Superior temporal gyrus (tissue), 1 donor: ENCODE data around the gene CREBL2.
"Not testable (repeated sequence)": the region's sequence is repeated elsewhere in the genome, so short reads cannot be mapped to it uniquely, and the experiment has no call there.

Experiments used
- DNase-seq: peaks from one replicate; pipeline ENCODE4 v3.0.0-alpha.2; 2016; ENCODE audit errors: extremely low spot score

Gene CREBL2, protein sequence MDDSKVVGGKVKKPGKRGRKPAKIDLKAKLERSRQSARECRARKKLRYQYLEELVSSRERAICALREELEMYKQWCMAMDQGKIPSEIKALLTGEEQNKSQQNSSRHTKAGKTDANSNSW

DNA sequence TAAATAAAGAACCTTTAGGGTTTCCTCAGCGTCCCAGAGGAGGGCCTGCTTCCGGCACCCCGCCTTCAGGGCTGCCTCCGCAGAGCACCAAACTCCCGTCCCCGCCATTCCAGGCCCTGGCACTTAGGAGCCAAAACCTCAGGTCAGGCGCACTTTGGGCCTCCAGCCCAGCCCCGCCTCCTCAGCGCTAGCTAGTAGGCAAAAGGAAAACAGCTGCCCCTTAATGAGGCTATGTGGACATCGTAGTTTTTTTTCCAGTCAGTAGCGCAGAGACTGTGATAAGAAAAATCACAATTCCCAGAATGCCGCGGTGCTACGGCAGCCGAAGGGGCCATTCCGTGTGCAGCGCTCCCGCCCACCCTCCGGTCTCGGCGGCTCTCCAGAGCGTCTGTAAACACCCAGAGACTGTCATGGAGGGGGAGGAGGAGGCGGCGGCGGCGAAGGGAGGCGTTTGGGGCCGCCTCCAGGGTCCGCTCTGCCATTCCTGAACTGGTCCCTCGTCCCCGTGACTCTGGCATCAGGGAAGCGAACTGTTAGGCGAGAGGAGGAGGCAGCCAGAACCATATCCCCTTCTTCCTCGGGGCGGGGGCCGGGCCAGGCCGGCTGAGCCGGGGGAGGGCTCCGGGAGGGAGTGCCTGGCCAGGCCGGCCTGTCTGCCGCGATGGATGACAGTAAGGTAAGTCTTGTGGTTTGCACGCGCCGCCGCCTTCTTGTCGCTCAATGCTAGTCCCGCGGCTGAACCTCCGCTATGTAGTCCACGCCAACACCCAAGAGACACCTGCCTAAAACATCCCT is at the start of gene CREBL2:
Gene CREBL2, plus strand, starts transcription at position 365 of the 795 bp plus-strand sequence. Its CDS starts 297 bp downstream, at position 662.
- DNase-seq: peak; percentile 99

DNA sequence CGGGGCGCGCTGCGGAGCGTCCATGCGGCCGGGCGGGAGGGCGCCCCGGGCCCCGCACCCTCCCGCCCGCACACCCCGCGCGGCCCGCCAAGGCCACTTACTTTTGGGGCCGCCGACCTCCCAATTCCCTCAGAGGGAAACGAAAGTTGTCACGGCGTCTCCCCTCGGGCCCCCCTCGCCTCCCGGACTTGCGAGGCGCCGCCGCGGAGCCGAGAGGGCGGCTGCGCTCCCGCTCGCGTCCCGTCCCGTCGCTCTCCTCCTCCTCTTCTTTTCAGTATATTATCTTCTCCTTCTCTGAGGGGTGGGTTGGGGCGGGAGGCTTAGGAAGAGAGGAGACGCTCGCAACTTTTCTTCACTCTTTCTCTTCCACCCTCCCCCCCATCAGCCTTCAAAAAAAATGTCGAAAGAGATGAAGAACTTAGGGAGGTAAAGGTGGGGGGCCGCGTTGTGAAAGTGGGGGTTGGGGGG is 49.6 kb upstream of the CREBL2 start:
- no peak for DNase-seq

DNA sequence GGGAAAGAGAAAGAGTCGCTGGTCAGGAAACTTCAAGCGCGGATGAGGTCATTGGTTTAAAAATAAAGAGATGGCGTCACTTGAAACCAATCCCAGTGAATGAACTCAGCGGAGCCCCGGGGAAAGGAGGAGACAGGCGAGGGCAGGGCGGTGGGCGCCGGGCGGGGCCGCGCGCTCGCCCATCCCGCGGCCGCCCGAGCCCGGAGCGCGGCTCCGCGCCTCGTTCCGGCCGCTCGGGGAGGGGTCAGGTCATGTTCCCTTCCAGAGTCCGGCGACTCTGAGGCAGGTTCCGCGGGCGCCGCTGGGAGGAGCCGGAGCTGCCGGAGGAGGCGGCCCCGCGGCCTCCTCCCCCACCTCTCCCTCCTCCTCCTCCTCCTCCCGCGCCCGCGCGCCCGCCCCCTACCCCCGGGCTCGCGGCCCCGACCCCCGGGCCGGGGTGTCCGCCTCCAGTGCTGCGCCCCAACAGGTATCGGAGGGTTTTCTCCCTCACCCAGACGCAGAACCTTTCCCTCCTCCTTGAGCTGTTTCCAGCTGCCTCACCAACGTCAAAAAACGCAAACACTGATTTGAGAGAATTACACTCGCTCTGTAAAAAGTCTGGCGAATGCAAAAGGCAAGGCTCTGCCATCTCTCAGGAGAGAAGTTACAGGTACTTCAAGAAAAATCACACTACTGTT is 49.0 kb upstream of the CREBL2 start, which contains the start of gene DUSP16:
Gene DUSP16, minus strand, starts transcription at position 279 of the 677 bp plus-strand sequence. CDS start 41,765 bp downstream, outside the sequence.
- peak; percentile 99 for DNase-seq

DNA sequence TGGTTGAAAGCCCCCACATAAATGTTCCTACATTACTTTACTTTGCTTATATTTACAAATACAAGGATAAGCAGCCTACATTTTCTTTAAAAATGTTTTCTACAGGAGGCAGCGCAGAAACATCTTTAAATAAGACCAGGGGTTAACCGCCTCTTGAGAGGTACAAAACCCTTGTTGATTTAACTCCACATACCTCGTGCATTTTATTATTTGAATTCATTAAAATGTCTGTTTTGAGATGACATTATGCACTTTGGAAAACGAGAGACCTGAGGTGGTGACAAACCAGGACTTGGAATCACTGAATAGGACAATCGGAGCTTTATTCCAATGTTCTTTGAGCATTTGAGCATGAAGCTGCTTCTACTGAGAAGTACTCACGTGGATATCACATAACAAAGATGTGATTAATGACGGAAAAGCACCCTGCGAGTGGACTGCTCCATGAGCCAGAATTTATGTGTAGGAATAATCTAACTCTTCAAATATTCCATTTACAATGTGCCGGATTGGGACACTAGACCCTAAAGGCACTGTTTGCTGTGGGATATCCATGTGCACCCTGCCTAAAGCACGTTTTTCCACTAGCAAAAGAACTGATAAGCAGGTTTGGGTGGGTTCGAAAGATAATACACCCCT is 48.3 kb upstream of the CREBL2 start:
- DNase-seq: peak; percentile 88

DNA sequence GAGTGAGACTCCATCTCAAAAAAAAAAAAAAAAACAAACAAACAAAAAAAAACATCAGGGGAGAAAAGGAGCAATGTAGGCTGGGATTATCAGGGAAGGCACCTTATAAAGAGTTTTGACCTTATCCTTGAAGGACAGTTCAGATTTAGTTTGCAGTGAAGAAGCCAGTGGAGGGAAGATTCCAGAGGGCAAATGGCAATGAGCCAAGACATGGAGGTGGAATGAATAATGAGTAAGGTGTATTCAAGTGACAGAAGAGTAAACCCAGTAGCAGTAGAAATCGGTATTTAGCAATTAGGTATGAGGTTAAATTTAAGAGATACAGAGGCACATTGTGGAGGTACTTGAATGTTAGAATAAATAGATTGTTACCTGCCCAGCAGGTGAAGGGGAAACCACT is 46.8 kb upstream of the CREBL2 start:
- DNase-seq: no peak

DNA sequence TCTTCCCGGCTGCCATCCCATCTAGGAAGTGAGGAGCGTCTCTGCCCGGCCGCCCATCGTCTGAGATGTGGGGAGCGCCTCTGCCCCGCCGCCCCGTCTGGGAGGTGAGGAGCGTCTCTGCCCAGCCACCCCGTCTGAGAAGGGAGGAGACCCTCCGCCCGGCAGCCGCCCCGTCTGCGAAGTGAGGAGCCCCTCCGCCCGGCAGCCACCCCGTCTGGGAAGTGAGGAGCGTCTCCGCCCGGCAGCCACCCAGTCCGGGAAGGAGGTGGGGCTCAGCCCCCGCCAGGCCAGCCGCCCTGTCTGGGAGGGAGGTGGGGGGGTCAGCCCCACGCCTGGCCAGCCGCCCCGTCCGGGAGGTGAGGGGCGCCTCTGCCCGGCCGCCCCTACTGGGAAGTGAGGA is 45.7 kb upstream of the CREBL2 start:
- not testable (repeated sequence) for DNase-seq

DNA sequence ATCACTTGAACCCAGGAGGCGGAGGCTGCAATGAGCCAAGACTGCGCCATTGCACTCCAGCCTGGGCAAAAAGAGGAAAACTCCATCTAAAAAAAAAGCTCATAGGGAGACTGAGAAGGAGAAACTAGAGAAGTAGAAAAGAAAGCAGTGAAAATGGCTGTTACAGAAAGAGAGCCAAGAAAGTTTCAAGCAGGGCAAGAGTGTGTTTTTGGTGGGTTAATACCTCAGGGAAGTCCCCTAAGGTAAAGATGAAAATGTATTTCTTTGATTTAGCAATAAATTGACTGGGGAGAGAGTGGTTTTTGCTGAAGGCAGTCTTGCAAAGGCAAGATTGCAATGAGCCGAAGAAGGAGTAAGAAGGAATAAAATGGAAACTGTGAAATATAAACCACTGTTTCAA is 39.0 kb upstream of the CREBL2 start:
- DNase-seq: no peak

DNA sequence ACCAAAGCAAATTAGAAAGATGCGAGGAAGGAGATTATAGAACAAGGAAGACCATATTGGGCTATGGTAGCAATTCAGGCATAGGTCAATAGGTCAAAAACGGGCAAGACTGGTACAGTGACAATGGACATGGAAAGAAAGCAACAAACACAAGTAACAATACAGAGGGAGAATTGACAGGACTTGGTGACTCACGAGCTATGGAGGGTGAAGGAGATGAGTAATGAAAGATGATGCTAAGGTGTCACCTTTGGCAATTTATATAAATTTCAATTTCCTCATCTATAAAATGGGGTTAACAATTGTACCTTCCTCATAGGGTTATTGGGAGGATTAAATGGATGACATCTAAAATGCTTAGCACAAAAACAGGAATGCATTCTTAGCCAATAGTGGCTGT is 33.9 kb upstream of the CREBL2 start:
- no peak for DNase-seq

DNA sequence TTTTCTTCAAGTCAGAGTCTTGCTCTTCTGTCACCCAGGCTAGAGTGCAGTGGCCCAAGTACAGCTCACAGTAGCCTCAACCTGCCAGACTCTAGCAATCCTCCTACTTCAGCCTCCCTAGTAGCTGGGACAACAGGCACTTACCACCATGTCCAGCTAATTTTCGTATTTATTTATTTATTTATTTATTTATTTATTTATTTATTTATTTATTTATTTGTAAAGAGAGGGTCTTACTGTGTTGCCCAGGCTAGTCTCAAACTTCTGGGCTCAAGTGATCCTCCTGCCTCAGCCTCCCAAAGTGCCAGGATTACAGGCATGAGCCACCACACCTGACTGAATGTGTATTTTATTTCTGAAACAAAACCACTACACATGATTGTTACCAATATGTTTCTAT is 31.0 kb upstream of the CREBL2 start:
- DNase-seq: not testable (repeated sequence)

DNA sequence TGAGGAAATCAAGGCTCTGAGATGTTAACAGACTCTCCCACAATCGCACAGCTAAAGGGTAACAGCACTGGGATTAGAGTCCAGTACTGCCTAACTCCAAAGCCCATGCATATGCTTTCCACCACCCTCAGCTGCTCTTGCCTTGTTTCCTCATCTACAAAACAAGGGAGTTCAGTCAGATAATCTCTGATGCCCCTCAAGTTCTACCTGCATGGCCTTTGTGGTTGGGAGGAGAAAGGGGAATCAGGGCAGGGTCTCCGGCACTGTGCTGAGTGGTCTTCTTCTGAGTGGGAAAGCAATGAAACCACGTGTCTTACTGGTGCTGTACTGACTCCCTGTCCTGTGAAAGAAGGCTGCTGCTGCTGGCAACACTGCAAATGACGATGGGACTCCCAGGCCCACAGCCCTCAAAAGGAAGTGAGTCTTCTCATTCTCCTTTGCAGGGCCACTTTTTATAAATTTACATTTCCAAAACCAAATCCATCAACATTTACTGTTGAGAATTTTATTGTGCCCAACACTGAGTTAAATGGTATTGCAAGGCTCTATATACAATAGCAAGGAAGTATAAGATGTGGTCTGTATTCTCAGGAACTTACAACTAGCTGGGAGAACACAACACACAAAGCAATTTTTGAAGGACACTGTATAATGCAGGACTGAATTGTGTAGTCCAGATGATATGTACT is 29.3 kb upstream of the CREBL2 start:
- no peak for DNase-seq

DNA sequence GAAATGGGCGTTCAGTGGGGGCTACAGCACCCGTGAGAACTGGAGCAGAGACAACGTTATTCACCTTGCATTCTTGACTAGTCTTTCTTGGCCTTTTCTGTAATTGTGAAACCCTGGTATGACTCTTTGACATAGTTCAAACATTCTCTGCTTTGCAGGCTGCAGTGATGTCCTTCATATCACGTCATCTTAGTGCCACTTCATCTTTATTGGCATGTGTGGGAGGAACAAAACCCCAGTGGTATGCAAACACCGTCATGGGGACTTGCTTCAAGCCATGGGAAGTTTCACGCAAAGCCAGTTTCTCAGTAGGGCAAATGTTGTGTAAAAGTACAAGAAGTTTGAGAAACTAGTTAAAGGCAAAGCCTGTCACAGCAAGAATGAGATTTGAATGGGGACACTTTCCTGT is 28.8 kb upstream of the CREBL2 start:
- DNase-seq: no peak

DNA sequence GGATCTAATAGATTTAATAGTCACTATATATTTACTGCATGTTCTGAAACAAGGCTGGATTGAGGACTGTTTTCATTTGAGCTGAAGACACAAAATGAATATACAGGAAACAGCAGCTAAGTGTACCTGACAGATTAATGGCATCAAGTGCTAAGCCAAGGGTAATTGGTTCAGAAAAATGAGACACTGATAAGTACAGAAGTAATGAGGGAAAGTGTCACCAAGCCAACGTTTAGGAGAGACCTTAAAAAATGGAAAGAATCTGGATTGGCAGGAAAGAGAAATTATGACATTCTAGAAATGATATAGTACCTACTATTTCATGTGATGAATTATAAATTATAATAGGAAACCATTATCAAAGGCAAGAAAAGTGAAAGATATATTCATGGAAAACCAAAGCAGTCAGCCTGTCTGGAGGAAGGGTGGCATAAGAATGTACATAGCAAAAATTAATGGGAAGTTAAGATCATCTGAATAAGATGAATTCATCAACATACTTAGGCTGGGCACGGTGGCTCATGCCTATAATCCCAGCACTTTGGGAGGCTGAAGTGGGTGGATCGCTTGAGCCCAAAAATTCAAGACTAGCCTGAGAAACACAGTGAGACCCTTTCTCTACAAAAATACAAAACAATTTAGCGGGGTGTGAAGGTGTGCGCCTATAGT is 28.0 kb upstream of the CREBL2 start:
- DNase-seq: no peak

DNA sequence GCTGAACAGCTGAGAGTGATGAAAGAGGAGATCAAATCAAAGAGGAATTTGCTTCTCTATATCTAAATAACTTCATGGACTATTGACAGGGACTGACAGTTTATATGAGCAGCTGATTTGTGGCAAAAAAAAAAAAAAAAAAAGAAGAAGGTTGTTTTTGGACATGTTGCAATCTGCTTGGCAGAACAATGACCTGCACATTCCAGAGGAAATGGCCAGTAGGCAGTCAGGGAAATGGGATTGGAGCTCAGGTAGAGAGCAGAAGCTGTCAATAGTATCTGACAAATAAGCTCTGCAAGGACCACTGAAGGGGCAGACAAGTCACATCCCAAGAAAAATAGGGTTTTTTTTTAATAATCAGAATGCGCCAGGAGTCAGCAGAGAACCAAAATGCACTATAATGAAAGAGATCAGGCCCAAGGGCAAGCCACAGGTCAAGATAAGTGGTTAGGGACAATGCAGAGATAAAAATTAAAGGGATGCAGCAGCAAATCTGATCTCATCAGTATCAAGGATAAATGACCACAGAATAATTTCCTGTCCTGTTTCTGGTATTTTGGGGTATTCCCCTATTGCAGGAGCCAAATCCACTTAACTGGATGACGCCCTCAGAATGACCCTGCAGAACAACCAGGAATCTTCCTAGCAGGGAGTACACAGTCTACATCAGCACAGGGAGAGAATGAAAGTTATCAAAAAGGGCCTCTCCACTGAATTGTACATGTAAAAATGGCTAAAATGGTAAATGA is 26.4 kb upstream of the CREBL2 start:
- no peak for DNase-seq

DNA sequence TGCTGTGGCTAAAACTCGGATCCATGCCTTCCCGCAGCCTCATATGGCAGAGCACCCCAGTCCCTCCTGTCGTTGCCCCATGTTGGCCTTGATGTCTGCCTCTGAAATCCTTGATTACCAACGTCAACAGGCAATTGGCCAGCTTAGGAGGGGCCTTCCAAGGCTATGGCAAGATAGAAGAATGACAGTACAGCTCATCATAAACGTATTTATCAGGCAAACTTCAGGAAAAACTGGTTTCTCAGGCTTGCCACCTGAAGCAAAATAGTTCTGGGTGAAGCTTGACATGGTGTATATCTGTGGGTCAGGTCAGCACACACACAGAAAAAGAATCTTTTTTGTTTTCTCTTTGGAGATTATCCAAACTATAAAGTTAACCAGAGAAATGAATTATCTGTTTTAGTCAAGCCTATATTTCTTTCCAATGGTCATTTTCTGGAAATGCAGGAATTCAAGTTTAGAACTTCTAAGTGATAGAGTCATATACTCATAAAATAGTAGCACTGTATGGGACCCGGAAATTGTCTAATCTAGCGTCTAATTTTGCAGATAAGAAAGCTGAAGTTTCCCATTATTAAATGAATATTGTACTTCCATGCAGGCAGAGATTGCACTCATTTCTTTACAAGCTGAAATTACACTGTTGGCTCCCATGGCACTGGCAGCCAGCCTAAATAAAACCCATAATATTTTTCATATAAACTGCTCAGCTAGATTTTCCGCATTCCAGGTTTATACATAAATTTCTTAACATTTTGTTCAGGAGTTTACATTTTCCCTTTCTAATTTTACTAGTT is 24.6 kb upstream of the CREBL2 start:
- no peak for DNase-seq

DNA sequence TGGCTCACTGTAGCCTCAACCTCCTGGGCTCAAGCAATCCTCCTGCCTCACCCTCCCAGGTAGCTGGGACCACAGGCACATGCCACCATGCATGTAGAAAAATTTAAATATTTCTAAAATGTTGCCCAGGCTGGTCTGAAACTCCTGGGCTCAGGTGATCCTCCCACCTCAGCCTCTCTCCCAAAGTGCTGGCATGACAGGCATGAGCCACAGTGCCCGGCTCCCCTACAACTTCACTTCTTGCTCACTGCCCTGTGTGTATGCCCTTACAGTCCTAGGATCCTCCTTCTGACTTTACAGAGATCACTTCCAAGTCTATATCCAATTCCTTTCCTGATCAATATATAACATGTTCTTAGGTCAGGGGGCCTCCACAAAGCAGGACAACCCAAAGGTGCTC is 23.8 kb upstream of the CREBL2 start:
- no peak for DNase-seq

DNA sequence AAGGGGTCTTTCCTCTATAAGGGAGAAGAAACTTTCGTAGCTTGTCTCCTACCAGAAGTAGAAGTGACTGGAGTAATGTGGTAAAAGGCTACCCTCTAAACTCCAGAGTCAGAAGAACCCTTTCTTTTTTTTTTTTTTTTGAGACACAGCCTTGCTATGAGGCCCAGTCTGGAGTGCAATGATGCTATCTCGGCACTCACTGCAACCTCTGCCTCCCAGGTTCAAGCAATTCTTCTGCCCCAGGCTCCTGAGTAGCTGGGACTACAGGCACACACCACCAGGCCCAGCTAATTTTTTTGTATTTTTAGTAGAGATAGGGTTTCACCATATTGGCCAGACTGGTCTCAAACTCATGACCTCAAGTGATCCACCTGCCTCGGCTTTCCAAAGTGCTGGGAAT is 23.2 kb upstream of the CREBL2 start:
- DNase-seq: not testable (repeated sequence)

DNA sequence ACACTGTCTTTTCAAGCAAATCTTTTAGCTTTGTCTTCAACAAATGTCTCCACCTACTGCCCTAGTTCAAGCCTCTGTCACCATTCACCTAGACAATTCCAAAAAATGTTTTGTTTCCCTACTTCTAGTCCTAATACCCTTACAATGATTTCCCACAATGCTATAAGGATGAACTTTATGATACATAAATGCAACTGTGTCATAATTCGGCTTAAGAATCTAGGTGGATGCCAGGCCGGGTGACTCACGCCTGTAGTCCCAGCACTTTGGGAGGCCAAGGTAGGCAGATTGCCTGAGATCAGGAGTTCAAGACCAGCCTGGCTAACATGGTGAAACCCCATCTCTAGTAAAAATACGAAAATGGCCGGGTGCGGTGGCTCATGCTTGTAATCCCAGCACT is 20.7 kb upstream of the CREBL2 start:
- no peak for DNase-seq

DNA sequence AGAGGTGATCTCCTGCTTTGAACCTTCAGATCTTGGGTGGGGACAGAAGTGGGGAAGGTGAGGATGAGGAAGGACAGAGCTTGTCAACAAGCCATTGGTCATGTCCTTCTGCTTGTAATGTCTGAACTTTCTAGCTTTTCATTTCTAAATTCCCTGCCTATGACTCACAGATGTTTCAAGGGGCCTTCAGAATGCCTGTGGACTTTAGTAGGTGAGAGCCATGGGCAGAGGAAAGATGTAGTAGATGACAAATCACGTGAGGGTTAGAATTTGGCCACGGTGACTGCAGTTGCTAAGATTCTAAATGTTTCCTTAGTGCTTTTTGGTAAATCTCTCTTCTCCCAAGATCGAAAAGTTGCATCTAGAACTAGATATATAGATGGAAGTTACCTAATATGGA is 18.7 kb upstream of the CREBL2 start:
- no peak for DNase-seq

DNA sequence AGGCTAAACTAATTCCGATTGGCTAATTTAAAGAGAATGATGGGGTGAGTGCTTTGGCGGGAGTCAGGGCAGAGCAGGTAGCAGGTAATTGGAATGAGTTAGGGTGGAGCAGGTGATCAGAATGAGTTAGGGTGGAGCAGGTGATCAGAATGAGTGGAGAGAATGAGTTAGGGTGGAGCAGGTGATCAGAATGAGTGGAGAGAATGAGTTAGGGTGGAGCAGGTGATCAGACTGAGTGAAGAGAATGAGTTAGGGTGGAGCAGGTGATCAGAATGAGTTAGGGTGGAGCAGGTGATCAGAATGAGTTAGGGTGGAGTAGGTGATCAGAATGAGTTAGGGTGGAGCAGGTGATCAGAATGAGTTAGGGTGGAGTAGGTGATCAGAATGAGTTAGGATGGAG is 15.7 kb upstream of the CREBL2 start:
- DNase-seq: not testable (repeated sequence)

DNA sequence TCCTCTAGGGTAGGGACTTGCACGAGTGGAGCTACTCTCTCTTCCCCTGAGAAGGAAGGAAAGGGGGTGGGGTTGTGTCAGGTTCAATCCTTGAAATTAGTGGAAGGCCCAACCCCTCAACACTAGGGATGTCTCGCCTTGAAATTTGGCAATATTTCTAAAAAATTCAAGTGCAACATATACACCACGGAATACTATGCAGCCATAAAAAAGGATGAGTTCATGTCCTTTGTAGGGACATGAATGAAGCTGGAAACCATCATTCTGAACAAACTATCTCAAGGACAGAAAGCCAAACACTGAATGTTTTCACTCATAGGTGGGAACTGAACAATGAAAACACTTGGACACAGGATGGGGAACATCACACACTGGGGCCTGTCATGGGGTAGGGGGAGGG is 15.1 kb upstream of the CREBL2 start:
- not testable (repeated sequence) for DNase-seq
